GM18526 (cell line): ENCODE measurements around the gene TEX19.

Source experiments
- POLR2A ChIP-seq: IDR thresholded peaks from 3 replicates; pipeline ENCODE4 v1.6.1; 2011; ENCODE audit not compliant: insufficient read length; ENCODE audit errors: extremely low read depth

The TEX19 gene

DNA sequence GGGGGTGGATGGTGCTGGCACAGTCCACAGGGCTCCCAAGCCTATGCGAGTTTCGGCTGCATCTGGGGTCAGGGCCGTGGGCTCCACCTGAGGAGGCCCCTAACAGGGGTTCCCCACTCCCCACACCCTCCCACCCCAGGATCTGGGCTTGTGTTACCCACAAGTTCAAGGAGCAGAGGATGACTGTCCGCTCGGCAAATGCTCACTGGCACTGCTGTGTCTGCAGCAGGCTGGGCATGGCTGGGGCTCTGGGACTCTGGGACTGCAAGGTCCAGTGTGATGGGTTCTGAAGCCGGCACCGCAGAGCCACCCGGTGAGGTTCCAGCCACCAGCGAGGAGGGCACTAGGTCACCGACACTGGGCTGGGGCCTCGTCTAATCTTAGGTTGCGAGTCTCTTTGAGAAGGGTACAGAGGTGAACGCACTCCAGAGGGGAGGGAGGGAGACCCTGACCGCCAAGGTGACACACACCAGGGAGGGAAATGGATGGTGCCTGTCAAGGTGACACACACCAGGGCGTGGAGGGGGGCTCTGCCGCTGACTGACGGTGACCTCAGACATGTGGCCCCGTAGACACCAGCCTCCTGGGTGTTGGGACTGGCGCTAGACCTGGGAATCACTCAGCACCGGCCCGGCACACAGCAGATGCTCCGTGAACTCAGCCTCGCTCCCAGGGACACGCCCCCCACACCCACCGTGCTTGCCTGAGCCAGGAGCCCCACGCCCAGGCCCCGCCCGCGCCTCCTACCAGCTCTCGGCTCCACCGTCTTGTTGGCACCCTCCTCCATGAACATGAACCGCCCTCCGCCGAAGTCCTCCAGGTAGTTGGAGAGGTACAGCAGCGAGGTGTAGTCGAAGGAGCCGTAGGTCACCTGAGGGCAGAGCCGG, 38.6 kb downstream of the TEX19 start:
- TF ChIP-seq POLR2A, result no peak

DNA sequence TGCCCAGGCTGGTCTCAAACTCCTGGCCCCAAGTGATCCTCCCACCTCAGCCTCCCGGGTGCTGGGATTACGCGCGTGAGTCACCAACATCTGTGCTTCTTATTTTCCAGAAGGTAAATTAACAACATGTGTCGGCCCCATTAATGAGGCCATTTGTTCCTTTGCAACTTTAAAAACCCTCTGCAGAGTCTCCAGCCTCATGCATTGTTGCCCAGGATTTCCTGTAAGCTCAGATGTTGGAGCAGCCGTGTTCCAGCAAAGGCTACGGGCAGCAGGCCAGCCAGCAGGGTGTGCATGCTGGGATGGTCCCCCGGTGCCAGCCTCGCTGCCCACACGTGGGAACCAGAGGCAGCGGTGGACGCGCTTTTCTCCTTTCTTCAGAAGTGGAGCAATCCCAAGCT, 40.0 kb downstream of the TEX19 start:
- no peak for TF ChIP-seq POLR2A

DNA sequence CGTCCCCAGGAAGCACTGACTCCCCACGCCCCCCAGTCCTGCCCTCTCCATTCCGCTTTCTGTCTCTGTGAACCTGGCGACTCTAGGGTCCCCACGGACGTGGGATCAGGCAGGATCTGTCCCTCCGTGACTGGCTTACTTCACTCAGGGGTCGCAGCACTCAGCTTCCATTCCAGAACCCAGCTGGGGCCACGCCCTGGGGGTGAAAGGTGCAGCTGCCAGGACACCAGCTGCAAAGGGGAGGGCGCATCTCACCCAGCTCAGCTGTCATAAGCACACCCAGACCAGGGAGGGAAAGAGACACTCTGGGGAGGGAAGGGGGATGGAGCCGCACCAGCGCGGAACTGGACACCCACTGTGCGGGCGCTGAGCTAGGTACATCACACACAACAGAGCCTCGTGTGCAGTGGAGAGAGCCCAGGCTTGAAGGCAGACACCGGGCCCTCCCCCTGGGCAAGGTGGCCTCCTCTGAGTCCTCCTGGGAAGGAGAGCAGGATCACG, 40.6 kb downstream of the TEX19 start:
- no peak for TF ChIP-seq POLR2A

DNA sequence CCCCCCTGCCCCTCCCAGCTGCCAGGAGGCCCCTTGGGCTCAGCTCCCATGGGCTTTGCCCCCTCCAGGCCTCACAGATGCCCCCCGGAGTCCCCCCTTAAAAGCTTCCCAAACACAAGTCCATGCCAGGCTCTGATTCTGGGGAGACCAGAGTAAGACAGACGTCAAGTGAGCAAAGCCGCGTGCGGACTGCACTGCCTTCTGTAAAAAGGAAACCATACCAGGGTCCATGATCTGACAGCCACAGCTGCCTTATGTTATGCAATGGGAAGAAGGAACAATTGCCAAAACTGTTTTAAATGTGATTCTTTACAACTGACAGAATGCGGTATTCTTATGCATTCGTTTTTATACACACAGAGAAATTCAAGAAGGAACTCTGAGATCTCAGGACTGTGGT, 41.2 kb downstream of the TEX19 start:
- TF ChIP-seq POLR2A, result no peak

DNA sequence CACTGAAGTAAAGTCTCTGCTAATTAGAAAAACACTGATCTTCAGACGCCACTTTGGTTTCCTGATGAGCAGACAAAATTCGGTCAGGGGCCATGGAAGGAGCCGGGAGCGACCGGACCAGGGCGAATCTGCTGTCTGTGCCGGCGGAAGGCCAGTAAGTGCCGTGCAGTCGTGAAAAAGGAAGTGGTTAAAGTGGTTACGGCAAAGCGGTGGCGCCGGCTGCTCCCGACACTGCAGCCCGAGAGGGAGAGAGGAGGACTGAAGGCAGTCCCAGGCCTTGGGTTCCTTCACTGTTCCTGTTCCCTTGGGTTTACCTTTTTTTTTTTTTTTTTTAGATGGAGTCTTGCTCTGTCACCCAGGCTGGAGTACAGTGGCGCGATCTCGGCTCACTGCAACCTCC, 41.8 kb downstream of the TEX19 start:
- TF ChIP-seq POLR2A, result peak; percentile 20

DNA sequence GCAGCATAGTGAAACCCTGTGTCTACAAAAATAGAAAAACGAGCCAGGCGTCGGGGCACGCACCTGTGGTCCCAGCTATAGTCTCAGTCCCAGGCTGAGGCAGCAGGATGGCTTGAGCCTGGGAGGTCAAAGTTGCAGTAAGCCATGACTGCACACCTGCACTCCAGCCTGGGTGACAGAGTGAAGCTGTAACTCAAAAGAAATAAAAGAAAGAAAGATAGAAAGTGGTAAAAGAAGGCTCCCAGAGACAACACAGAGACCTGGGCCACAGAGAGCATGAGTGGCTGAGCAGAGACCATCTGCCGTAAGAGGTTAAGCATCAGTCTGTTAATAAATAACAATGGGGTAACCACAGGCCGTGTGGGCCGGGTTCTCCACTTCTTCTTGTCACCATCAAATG, 43.8 kb downstream of the TEX19 start:
- TF ChIP-seq POLR2A, result no peak

DNA sequence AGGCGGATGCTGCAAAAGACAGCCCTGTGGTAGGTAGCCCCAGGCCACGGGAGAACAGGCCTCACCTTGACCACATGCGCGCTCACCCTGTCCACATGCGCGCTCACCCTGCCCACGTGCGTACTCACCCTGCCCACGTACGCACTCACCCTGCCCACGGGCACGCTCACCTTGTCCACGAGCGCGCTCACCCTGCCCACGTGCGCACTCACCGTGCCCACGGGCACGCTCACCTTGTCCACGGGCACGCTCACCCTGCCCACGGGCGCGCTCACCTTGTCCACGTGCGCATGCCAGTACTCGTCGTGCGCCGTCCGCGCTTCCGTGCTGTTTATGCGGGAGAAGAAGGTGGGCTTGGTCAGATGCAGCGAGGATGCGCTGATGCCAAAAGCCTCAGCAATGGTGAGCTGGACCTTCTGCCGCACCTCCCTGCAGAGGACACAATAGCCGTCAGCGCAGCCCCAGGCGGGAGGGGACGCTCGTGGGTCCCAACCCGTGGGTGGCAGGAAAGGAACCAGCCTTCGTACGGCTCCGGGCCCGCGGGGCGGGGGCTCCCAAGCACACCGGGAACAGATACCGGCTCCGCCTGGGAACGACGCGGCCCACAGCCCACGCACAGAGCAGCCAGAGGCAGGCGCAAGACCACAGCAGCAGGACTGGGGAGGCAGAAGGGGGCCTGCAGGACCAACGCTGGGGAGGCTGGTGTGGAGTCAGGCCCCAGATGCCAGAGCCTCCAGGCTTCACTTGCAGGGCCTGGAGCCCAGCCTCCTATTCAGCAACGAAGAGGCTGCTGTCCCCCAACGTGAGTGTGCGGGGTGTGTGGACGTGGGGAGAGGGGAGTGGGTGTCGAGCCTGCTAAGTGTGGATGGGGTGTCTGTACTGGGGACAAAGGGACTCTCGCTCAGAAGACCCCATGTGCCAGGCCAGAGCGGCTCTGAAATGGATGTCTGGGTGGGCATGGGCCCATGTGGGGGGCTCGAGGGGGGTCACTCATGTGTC, 44.9 kb downstream of the TEX19 start:
- no peak for TF ChIP-seq POLR2A

DNA sequence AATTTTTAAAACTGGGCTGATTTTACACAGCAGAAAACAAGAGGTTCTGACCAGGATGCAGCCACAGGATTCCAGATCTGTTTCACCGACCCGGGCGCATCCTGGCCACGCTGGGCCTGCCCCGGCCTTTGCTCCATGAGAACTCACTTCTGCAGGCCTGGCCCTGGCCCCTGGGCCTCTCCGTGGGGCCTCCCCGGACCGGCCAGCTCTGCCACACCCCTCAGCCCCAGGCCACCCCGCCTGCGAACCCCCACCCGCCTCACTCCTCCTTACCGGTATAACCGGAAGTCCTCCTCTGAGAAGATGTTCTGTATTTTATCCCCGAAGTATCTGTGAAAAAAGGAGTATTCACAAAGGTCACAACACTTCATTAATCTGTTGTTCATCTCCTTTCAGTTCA, 46.0 kb downstream of the TEX19 start:
- no peak for TF ChIP-seq POLR2A

DNA sequence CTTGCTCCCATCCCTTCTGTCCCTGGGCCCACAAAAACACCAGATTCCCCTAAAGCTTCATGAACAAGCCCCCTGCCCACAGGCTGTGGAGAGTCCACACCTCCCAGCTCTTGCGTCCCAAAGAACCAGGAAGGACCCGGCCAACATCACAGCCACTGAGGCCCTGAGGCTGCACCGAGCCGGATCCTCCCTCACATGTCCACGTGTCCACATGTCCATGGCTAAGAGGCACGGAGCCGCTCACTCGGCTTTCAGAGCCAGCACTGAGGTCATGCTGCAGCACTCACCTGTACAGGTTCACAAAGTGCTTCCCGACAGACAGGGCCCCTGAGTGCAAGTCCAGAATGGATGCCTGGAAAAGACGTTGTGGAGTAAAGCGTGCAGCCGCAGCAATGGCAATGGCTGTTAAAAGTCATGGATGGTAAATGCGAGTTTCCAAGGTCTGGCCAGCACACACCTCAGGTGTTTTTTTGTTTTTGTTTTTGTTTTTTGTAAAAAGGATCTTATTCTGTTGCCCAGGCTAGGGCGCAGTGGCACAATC, 47.2 kb downstream of the TEX19 start:
- TF ChIP-seq POLR2A, result no peak

DNA sequence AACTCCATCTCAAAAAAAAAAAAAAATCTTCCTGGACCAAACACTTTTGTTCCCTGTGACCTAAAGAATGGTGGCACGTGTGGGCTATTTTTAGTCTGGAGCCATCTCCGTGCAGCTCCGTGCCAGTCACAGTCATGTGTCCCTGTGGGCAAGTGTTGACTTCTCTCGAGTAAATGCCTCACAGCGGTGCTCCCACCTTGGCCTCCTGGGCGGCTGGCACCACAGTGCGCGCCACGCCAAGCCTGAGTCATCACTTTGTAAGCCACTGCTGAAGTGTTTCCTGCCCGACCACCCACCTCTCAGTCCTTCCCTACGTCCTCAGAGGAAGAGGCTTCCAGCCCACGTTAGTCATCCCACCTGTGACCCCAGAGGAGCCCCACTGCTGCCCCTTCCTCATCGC, 48.2 kb downstream of the TEX19 start:
- TF ChIP-seq POLR2A, result no peak

DNA sequence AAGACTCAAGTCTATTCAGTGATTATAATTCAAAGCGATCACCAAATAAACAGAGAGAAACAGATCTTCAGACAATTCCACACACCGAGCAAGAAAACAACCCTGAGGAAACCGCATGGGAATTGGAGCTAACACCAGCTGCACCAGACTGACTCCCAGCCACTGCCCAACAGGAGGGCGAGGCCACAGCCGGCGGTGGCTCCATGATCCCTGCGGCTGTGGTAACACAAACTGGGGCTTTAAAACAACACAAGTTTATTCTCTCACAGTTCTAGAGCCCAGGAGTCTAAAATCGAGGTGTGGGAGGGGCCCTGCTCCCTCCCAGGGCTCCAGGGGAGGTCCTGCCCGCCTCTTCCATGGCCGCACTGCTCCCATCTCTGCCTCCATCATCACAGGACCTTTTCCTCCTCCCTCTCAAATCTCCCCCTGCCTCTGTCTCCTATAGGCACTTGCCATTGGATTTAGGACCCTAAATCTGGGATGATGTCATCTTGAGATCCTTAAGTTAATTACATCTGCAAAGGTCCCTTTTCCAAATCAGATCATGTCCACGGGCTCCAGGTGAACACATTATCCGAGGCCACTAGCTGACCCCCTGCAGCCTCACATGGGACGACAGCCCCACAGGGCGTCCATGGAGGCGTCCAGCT, 49.4 kb downstream of the TEX19 start:
- no peak for TF ChIP-seq POLR2A

DNA sequence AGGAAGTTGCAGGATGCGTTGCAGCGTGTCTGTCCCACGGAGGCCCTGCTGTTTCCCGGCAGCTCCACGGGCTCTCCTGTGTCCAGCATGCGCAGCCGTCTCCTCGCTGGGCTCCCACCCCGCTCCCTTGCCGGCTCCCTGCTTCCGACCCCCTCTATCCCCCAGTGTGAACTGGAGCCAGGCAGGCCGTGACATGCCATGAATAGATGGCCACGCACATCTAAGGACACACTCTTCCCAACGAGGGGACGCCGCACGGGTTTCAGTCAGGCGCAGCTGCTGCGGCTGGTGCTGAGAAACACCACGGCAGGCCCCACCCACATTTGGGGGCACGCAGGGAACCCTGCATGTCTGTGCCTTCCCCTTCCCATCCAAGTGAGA, 49.9 kb downstream of the TEX19 start:
- no peak for TF ChIP-seq POLR2A

DNA sequence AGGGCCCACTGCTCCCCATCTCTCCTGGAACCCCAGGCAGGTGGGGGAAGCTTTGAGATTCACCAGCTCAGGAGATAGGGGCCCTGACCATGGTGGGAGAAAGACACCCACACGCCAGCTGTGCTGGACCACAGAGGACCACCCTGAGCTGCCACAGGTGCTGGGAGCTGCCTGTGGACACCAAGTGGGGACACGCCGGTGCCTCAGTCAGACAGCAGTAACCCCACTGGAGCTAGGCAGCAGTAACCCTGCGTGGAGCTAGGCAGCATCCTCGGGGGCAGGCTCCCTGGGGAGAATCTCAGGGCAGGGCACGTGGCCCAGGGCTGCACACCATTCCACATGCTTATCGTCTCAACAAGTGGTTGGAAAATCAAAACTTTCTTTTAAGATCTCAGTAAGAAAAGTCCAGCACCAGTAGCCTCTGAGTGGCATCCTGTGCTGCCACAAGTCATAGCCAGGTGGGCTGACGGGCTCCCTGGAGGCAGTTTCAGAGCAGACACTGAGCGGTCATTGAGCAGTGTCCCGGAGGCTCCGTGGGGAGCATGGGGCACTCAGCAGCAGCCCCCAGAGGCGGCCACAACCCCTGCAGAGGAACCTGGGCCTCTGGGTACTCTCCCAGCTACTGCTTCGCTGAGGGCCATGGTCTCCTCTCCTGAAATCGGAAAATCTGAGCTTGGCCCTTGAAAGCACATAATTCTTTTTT, 51.1 kb downstream of the TEX19 start:
- no peak for TF ChIP-seq POLR2A

DNA sequence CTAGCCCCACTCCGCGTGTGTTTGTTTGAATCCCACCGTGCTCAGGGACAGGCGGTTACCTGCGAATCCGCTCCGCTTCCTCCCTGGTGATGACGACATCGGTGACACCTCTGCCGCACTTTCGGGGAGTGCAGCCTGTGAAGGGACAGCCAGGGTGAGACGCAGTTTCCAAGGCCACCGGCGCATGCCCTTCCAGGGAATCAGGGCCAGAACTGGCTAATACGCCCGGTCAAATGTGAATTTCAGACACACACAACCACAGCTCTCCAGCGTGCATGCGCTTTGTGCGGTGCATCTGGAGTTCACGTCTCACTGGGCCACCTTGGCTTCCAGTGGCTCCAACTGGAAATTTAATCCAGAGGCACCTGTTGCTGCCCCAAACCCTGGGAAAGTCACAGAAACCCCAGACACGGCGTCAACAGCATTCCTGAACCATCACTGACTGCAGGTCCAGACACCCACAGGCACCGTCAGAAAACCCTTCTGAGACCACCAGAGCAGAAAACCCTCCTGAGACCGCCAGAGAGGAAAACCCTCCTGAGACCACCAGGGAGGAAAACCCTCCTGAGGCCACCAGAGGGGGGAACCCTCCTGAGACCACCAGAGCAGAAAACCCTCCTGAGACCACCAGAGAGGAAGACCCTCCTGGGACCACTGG, 52.5 kb downstream of the TEX19 start:
- no peak for TF ChIP-seq POLR2A
